Measurements from ENCODE around the gene MUC6. TPM values are rescaled to one million over a fixed set of nuclear protein-coding genes. Genes with fewer than 3 reads are reported as not detected.

MUC6 gene
- total RNA-seq, 1 experiment from 2014 or later = not detected

GRCh38 chr11:1038361-1038760 is 1.8 kb upstream of the MUC6 start:
- no peak for DNase-seq (ENCODE audit: low read depth)

DNA sequence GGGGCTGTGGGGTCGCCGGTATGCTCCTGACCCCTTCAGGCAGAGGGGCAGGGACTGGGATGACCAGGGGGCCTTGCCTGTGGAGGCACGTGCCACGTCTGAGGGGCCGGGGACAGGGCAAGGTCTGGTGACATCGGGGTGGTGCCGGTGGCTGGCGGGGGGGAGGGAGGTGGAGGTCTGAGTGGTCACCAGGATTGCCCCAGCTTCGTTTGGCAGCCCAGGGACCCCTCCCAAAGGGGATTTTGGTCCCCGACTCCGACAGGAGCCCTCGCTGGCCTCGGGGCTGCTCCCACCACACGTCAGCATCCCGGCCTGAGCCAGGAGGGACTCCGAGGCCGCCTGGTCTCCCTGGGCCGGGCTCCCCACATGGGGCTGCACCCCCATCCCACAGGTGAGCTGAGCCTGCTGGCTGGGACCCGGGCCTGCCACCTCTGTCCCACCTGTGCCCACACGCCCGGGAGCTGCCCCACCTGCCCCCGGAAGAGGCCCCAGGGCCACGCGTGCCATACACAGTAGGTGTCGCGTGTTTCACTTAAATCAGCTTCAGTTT is 1.1 kb upstream of the MUC6 start:
- no peak for DNase-seq (ENCODE audit: low read depth)

GRCh38 chr11:1036931-1037330 is 413 bp upstream of the MUC6 start:
- no peak for DNase-seq (ENCODE audit: low read depth)

DNA sequence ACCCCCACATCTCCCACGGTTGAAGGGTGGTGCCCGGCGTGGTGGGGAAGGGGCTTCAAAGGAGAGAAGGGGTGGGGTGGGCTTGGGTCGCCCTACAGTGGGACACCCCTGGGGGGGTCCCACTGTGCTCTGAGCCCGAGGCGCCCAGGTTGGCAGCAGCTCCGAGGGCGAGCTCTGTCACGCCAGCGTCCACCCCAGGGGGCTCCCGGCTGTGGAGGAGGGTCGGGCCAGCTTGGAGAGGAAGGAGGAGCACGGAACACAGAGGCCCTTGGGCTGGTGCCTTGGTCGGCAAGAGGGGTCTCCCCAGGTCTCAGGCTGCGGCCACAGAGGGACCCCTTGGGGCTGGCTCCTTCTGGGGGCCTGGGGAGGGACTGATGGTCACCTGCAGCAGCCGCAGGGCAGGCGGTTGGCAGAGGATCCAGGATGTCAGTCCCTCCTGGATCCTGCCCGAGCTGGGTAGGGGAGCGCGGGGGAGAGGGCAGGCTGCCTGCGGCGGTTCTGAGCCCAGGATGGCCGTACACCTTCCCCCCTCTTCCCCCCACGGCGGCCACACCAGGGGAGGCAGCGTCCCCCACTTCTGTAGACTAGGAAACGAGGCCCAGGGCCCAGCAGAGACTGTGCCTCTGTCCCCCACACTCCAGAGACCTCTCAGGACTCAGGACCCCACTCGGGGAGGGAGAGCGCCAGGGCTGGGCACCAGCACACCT is 788 bp downstream of the MUC6 start:
- no peak for DNase-seq (ENCODE audit: low read depth)

- no peak for DNase-seq (ENCODE audit: low read depth)
These were observed 1.8 kb downstream of the MUC6 start for GRCh38 chr11:1034456-1035295.

GRCh38 chr11:1034001-1034400 is 2.5 kb downstream of the MUC6 start:
- DNase-seq (ENCODE audit: low read depth) = no peak

GRCh38 chr11:1033016-1033798 is 3.3 kb downstream of the MUC6 start:
- no peak for DNase-seq (ENCODE audit: low read depth)

DNA sequence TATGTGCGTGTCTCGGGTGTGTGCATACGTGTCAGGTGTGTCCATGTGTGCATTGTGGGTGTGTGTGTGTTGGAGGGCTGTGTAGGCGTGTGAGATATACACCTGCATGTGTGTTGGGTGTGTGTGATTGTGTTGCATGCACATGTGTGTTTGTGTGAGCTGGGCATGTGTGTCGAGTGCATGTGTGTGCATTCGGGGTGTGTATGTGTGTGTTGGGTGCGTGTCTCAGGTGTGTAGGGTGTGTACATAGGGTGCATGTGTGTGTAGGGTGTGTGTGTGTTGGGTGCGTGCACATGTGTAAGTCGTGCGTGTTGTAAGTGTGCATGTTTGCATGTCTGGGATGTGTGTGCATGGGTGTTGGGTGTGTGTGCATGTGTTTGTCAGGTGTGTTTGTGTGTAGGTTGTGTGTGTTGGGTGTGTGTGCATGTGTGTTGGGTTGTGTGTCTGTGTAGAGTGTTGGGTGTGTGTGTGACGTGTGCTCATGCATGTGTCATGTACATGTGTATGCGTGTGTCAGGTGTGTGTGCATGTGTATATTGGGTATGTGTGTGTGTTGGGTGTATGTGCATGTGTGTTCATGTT is 4.1 kb downstream of the MUC6 start:
- DNase-seq (ENCODE audit: low read depth) = no peak

DNA sequence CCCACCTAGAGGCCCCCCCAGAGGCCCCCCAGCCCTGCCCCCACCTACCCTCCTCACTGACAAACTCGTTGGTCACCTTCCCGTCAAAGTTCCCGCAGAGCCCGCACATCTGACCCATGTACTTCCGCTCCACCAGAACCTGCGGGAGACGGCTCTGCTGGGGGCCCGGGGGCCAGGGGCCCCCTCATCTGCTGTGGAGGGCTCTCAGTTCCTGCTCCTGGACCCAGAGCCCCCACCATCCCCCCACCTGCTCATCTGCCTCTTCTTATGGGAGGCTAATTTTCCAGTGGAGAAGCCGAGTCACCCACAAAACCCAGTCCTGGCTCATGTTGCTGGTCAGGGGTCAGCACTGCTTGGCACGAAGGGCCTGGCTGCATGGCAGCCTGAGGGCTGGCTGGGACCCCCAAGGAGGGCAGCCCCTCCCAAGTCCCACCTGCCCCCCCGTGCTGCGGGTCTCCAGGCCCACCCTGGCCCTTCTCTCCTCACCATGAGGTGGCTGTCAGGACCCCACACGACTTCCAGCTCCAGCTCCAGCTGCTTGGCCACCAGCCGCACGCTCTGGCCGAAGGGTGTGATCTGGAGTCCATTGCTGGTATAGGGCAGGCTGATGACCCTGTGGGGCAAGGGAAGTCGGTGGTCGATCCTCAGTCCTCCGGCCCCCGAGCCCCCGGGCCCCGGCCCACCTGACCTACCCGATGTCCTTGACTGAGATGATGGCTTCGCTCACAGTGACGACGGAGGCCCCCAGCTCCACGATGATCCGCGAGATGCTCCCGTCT is 5.2 kb downstream of the MUC6 start:
- no peak for DNase-seq (ENCODE audit: low read depth)

DNA sequence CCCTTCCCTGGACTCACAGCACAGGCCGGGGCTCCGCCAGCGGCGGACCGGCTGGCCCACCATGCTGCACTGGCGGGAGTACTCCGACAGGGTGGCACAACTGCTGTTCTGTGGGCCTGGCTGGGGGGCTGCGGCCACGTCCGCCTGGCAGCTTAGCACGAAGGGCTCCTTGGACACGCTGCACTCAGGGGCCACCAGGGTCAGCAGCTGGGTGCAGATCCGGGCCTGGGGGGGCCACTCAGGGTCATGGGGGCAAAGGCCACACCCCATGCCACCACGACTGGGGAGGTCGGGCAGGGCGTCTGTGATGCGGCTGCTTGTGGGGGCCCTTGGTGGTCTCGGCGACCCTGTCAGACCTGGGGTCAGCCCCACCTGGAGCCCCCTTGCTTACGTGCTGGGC is 6.0 kb downstream of the MUC6 start:
- DNase-seq (ENCODE audit: low read depth) = no peak

DNA sequence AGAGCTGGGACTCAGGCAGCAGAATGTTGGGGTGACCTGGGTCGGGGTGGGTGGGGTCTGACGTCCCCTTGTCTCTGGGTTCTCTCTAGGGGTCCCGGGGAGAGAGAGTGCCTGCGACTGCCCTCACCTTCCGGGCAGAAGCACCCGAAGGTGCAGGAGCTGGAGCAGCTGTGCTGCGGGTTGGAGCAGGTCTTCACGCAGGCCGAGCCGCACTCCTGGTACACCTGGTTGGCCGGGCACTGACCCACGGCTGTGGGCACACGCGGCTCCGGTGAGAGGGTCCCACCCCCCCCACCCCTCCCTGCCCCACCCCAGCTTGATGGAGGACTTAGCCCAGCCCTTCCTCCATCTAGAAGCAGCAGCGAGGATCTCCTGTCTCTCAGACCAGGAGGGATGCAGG is 6.4 kb downstream of the MUC6 start:
- DNase-seq (ENCODE audit: low read depth) = no peak

- no peak for DNase-seq (ENCODE audit: low read depth)
These were observed 6.9 kb downstream of the MUC6 start for GRCh38 chr11:1029654-1030053.

DNA sequence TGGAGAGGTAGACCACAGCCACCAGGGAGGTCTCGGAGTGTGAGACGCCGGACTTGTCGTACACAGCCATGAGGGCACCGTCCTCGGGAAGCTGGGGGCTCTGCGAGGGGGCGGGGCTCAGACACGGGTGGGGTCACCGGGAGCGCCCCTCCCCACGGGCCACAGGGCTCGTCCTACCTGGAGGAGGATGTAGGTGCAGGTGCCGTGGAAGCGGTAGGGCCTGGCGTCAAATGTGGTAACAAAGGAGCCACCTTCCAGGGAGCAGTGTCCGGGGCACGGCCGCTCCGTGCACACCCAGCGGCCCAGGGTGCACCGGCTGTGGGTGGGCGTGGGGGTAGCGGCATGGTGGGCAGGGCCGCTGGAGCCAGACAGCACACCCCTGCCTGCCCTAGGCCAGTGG is 7.5 kb downstream of the MUC6 start:
- no peak for DNase-seq (ENCODE audit: low read depth)

DNA sequence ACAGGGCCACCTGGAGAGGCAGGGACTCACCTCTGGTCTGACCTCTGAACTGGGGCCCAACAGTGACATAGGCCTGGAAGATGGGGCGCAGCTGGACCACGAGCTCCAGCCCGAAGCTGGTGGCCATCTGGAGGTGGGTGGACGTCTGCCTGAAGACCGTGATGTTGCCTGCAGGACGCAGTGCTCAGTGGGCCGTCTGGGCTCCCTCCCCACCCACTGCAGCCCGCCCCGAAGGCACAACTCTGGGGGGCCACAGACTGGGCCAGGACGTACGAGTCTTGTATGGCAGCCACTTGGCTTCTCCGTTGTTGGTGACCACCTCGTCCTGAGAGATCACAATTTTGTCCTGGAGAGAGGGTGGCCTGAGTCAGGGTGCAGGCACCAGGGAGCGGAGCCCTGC is 7.9 kb downstream of the MUC6 start:
- DNase-seq (ENCODE audit: low read depth) = no peak

GRCh38 chr11:1028291-1028540 is 8.3 kb downstream of the MUC6 start:
- DNase-seq (ENCODE audit: low read depth) = no peak

DNA sequence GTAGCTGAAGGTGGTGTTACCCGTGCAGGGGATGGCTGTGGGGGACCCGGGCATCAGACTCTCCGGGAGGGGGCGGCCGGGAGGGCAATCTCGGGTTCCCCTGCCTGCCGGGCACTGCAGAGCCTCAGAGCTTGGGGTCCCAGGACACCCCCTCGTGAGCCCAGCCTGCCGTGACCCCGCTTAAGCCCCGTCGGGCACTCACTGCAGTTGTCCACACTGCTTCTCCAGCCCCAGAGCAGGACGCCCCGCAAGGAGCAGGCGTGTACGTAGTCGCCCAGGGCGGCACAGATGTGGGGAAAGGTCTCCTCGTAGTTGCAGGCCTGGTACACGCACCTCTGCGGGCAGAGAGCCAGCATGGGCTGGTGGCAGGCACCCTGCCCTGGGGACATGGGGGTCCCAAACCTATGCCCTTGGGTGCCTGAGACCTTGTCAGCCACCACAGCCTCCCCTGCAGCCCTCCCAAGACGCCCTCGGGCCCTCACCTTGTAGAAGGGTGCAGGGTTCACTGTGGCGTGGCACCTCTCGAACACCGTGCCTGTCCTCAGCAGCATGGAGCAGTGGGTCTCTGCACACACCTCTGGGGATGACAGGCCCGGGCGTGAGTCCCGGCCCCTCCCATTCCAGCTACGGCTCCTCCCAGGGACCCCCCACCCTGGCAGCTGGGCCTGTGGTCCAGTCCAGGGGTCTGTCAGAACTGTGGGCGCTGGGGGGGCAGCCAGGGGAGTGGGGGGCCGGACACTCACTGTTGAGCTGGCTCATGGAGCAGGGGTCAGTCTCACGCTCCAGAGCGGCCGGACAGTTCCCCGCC is 8.8 kb downstream of the MUC6 start:
- no peak for DNase-seq (ENCODE audit: low read depth)

- no peak for DNase-seq (ENCODE audit: low read depth)
These were observed 9.7 kb downstream of the MUC6 start for GRCh38 chr11:1026641-1027482.

GRCh38 chr11:1026163-1026450 is 10.4 kb downstream of the MUC6 start:
- DNase-seq (ENCODE audit: low read depth) = no peak

GRCh38 chr11:1025410-1026162 is 10.9 kb downstream of the MUC6 start:
- DNase-seq (ENCODE audit: low read depth) = peak; percentile 26

Data from HT1080 (cell line).